GM19043 (cell line): ENCODE results near the gene ETV6.

Experiments used
- ATAC-seq: cut with Tn5 transposase; IDR thresholded peaks from one replicate; pipeline ENCODE4 v1.9.1; 2021; ENCODE audit warnings: low read depth; ENCODE audit not compliant: unreplicated experiment

Gene ETV6

GRCh38 chr12:11731455-11731854 is 82.0 kb downstream of the ETV6 start:
- ATAC-seq = no peak

- ATAC-seq = no peak
Observed at GRCh38 chr12:11732023-11732422, 82.5 kb downstream of the ETV6 start.

GRCh38 chr12:11732715-11733114 is 83.2 kb downstream of the ETV6 start:
- no peak for ATAC-seq

- no peak for ATAC-seq
Observed at GRCh38 chr12:11734580-11735180, 85.2 kb downstream of the ETV6 start.

GRCh38 chr12:11738450-11738849 is 89.0 kb downstream of the ETV6 start:
- ATAC-seq = no peak

- ATAC-seq = no peak
Observed at GRCh38 chr12:11739980-11740577, 90.6 kb downstream of the ETV6 start.

- no peak for ATAC-seq
Observed at GRCh38 chr12:11741434-11742092, 92.1 kb downstream of the ETV6 start.

- no peak for ATAC-seq
Observed at GRCh38 chr12:11743423-11744409, 94.2 kb downstream of the ETV6 start.

- no peak for ATAC-seq
Observed at GRCh38 chr12:11744410-11744801, 94.9 kb downstream of the ETV6 start.

- ATAC-seq = no peak
Observed at GRCh38 chr12:11745113-11745512, 95.6 kb downstream of the ETV6 start.

- no peak for ATAC-seq
Observed at GRCh38 chr12:11746024-11746771, 96.7 kb downstream of the ETV6 start.

- no peak for ATAC-seq
Observed at GRCh38 chr12:11746940-11747716, 97.7 kb downstream of the ETV6 start.

- no peak for ATAC-seq
Observed at GRCh38 chr12:11747969-11748368, 98.5 kb downstream of the ETV6 start.

- no peak for ATAC-seq
Observed at GRCh38 chr12:11748903-11749302, 99.4 kb downstream of the ETV6 start.

GRCh38 chr12:11749943-11750690 is 100.6 kb downstream of the ETV6 start:
- peak; percentile 58 for ATAC-seq

GRCh38 chr12:11752403-11753149 is 103.1 kb downstream of the ETV6 start:
- no peak for ATAC-seq

GRCh38 chr12:11753150-11753499 is 103.7 kb downstream of the ETV6 start:
- ATAC-seq = no peak

GRCh38 chr12:11753826-11754225 is 104.4 kb downstream of the ETV6 start:
- ATAC-seq = no peak
